ENCODE measurements around the gene MRAP.

DNA sequence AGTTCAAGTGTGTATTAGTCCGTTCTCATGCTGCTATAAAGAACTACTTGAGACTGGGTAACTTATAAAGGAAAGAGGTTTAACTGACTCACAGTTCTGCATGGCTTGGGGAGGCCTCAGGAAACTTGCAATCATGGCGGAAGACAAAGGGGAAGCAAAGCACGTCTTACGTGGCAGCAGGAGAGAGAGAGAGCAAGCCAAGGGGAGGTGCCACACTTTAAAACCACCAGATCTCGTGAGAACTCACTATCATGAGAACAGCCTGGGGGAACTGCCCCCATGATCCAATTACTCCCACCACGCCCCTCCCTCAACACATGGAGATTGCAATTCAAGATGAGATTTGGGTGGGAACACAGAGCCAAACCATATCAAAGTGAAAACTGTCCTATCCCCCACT lies 15.7 kb upstream of the MRAP start:
- TF ChIP-seq, protein P1, sequence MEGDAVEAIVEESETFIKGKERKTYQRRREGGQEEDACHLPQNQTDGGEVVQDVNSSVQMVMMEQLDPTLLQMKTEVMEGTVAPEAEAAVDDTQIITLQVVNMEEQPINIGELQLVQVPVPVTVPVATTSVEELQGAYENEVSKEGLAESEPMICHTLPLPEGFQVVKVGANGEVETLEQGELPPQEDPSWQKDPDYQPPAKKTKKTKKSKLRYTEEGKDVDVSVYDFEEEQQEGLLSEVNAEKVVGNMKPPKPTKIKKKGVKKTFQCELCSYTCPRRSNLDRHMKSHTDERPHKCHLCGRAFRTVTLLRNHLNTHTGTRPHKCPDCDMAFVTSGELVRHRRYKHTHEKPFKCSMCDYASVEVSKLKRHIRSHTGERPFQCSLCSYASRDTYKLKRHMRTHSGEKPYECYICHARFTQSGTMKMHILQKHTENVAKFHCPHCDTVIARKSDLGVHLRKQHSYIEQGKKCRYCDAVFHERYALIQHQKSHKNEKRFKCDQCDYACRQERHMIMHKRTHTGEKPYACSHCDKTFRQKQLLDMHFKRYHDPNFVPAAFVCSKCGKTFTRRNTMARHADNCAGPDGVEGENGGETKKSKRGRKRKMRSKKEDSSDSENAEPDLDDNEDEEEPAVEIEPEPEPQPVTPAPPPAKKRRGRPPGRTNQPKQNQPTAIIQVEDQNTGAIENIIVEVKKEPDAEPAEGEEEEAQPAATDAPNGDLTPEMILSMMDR (IDR thresholded peaks at IDR 0.05; ENCODE audit: low read depth, low read length) = no peak
- TF ChIP-seq POLR2A (IDR thresholded peaks at IDR 0.05; ENCODE audit: extremely low read depth, insufficient read length) (no peak), MAX (IDR thresholded peaks at IDR 0.05; ENCODE audit: low read depth, low read length) (no peak)

Data from NB4 (cell line).